ENCODE data around the gene ERI2. TPM values are rescaled to one million over a fixed set of nuclear protein-coding genes. Genes with fewer than 3 reads are reported as not detected.

The ERI2 gene
- total and polyA plus RNA-seq, 2 of the 13 experiments (the other 11 are each of a cell fraction or from before 2014, with no cell fraction given), result 17.4 to 41.3 TPM

- peak; percentile 57 for ATAC-seq
- FAIRE-seq, result peak; percentile 77
- TF ChIP-seq MXI1 (IDR thresholded peaks at IDR 0.05; ENCODE audit: borderline replicate concordance, low read depth, low read length) (peak; percentile 54; the same call in 2 of the 3 replicates), ZNF484 (CRISPR knock-in tag; IDR thresholded peaks at IDR 0.05; ENCODE audit: borderline replicate concordance, low read depth) (no peak), LCORL (IDR thresholded peaks at IDR 0.05) (no peak), LCORL (CRISPR knock-in tag; IDR thresholded peaks at IDR 0.05) (peak; percentile 64), JARID2 (CRISPR knock-in tag; IDR thresholded peaks at IDR 0.05; ENCODE audit: insufficient replicate concordance) (peak; percentile 54), ZNF407 (CRISPR knock-in tag; IDR thresholded peaks at IDR 0.05; ENCODE audit: not compliant biosample characterization) (no peak), ZBTB20 (CRISPR knock-in tag; IDR thresholded peaks at IDR 0.05; ENCODE audit: borderline replicate concordance, low read depth) (no peak), ZNF576 (CRISPR knock-in tag; IDR thresholded peaks at IDR 0.05) (no peak), HOMEZ (CRISPR knock-in tag; IDR thresholded peaks at IDR 0.05; ENCODE audit: low read depth) (peak; percentile 51; the same call in 1 of the 2 replicates), HHEX (CRISPR knock-in tag; IDR thresholded peaks at IDR 0.05) (no peak), TFE3 (CRISPR knock-in tag; IDR thresholded peaks at IDR 0.05) (0 out of 2 replicates have a peak, but pooled peaks have one; percentile 31)
Measured at GRCh38 chr16:20849589-20850390, 43.5 kb upstream of the ERI2 start.

More at GRCh38 chr16:20849589-20850390, 43.5 kb upstream of the ERI2 start:
- H2AFZ ChIP-seq (ENCODE audit: low read length), result no peak overlapping the region
- H4K20me1 ChIP-seq (ENCODE audit: insufficient read depth, low read length), result no peaks in the 10 kb centered on the region
- POLR2A ChIA-PET, result no interaction called here
- H3K79me2 ChIP-seq (ENCODE audit: insufficient read depth, low read length), result no peaks in the 10 kb centered on the region
- H3K4me1 ChIP-seq (ENCODE audit: insufficient read depth, low read length), result peaks cover 19% of the 10 kb centered on the region
- 53% methylated on average over 6 of the region's 6 CpGs for WGBS (ENCODE audit: low lambda C conversion rate)
- H3K36me3 ChIP-seq (replicated peaks in 1 of 2; ENCODE audit: control insufficient read depth in 1 of 2, insufficient read depth in 2 of 2, low read length in 2 of 2), result peaks cover 8 to 17% of the 10 kb centered on the region in 2 experiments
- H3K4me2 ChIP-seq (ENCODE audit: low read depth, low read length), result no peak overlapping the region
- intact Hi-C loops (cut with micrococcal nuclease; ENCODE audit: unreplicated experiment) (loop anchor here (1.0 to 5.0 kb wide), 7 partner anchors 29 to 253 kb away; no protein-coding TSS in a partner anchor), in situ Hi-C loops (cut with HindIII; ENCODE audit: extremely low pct_ligation_motif_present, low pct_unique_long_range_greater_than_20kb) (loop anchor here (5.0 kb wide), 1 partner anchor 233 kb away; no protein-coding TSS in a partner anchor)
- peak; percentile 68 for DNase-seq (ENCODE audit: low spot score)
- H3K27ac ChIP-seq (ENCODE audit: extremely low read length, insufficient read depth, low read length), result no peak overlapping the region
- H3K27me3 ChIP-seq (ENCODE audit: control insufficient read depth in 1 of 2, insufficient read depth in 2 of 2, low read length in 2 of 2), result no peaks in the 10 kb centered on the region
- CTCF ChIA-PET (ENCODE audit: low intra/inter-chr PET ratio, low total read pairs), result interaction anchor here (0.6 to 3.4 kb wide), 9 partner anchors 25 to 307 kb away, joined by 3 to 56 read pairs (median 5); no protein-coding TSS in a partner anchor
- no peak overlapping the region for H3K4me3 ChIP-seq (replicated peaks in 1 of 3; ENCODE audit: insufficient read depth in 1 of 3, low read depth in 2 of 3, low read length in 3 of 3)
- no peaks in the 10 kb centered on the region for H3K9me3 ChIP-seq (ENCODE audit: low read length)
- H3K9ac ChIP-seq (ENCODE audit: insufficient read depth, low read depth, low read length), result no peak overlapping the region
- BruUV-seq (replicated peaks), result no TSS peak

Data from HepG2 (cell line).